ENCODE data around the gene DNAJB4.
A peak's percentile ranks its signal among the peaks of the same experiment; 100 is the strongest.
"Not testable (repeated sequence)": the region's sequence is repeated elsewhere in the genome, so short reads cannot be mapped to it uniquely, and the experiment has no call there.

Gene DNAJB4

DNA sequence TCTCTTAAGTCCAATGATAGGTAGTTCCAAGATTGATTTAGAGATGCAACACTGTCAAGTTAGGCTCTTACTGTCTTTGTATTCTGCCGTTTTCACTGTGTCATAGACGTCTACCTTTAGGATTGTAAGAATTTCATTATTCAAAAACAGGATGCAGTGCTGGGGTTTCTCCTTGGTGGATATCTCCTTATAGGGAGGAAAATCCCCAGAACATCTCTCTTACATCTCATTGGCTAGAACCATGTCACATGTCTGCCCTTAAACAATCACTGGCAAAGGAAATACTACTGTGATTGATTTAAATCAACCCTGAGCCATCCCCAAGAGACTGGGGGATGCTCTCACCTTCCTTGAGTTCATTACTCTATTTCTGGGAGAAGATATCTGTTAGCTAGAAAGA lies 15.0 kb upstream of the DNAJB4 start:
- no peak for FAIRE-seq

DNA sequence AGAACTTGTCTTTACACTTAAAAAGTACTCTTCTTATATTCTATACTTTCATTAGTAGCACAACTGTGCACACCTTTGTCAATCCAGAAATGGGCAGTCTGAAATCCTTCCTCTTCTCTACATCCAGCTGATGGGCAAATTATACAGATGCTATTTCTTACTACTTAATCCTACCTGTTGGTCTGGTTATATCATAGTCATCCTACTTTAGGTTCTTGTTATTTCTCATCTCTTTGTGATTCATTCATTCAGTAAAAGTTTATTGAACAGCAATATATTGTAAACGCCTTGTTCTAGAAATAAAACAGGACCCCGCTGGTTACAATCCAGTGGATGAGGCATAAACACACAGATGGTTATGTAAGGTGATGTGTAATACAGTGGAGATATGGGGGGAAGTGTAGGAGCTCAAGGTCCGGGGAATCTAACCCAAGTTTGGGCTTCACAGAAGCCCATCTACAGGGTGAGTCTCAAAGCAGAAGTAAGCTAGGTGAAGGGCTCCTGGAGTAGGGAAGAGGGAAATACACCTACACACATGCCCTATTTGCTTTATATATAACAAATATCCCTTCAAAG lies 14.0 kb upstream of the DNAJB4 start:
- FAIRE-seq (peak; percentile 76), DNase-seq (ENCODE audit: insufficient read length, low spot score) (no peak)

More for the DNA sequence above, 15.0 kb upstream of the DNAJB4 start:
- DNase-seq (ENCODE audit: insufficient read length, low spot score), result no peak

DNA sequence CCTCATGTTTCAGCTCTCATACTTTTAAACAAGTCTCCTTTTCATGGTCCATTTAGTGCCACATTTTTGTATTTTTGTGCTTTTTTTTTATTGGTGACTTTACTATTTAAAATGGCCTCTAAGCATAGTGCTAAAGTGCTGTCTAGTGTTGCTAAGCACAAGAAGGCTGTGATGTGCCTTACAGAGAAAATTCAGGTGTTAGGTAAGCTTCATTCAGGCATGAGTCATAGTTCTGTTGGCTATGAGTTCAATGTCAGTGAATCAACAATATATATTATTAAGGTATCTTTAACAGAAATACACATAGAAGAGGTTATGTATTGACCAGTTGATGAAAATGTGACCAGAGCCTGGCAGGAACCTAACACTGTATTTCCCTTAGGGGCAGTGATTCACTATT lies 13.1 kb upstream of the DNAJB4 start:
- FAIRE-seq (no peak), DNase-seq (ENCODE audit: insufficient read length, low spot score) (no peak)

DNA sequence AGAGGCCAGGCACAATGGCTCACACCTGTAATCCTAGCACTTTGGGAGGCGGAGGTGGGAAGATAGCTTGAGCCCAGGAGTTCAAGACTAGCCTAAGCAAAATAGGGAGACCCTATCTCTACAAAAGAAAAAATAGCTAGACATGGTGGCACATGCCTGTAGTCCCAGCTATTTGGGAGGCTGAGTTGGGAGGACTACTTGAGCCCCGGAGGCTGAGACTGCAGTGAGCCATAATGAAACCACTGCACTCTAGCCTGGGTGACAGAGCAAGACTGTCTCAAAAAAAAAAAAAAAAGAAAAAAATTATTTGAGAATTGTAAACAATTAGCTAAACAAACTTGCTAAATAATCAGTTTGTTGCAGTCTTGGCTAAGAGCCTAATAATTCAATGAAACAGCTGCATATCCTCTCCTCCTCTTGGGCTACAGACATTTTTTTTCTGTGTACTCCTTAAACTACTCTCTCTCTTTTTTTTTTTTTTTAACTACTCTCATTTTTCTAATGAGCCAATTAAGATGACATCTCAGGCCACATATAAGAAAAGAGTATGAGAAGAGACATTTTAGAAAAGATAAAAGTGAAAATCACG lies 10.5 kb upstream of the DNAJB4 start:
- no peak for FAIRE-seq
- no peak for DNase-seq (ENCODE audit: insufficient read length, low spot score)

DNA sequence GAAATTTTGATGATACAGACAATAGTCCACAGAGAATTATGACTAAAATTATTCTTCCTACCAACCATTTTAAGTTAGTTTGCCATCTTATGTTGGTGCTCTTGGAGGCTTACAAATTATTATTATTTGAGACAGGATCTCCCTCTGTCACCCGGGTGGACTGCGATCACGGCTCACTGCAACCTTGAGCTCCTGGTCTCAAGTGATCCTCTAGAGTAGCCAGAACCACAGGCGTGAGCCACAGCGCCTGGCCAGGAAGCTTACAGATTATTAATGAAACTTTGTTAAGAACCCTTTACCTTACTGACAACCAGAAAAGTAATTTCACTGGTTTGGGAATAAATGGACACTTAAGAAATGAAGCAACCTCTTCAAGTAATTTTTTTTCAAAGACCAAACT lies 8.0 kb upstream of the DNAJB4 start:
- DNase-seq (ENCODE audit: insufficient read length, low spot score) (no peak), FAIRE-seq (no peak)

DNA sequence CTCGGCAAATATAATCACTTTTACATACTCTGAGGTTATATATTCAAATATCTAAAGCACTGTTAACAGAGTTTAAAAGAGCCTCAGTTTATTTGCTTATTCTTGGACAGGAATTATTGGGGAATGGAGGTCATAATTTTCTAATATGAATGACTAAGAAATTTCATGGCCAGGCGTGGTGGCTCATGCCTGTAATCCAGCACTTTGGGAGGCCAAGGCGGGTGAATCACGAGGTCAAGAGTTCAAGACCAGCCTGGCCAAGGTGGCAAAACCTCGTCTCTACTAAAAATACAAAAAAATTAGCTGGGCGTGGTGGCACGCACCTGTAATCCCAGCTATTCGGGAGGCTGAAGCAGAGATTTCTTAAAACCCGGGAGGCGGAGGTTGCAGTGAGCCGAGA lies 4.2 kb upstream of the DNAJB4 start:
- DNase-seq (ENCODE audit: insufficient read length, low spot score); FAIRE-seq: not testable (repeated sequence)

DNA sequence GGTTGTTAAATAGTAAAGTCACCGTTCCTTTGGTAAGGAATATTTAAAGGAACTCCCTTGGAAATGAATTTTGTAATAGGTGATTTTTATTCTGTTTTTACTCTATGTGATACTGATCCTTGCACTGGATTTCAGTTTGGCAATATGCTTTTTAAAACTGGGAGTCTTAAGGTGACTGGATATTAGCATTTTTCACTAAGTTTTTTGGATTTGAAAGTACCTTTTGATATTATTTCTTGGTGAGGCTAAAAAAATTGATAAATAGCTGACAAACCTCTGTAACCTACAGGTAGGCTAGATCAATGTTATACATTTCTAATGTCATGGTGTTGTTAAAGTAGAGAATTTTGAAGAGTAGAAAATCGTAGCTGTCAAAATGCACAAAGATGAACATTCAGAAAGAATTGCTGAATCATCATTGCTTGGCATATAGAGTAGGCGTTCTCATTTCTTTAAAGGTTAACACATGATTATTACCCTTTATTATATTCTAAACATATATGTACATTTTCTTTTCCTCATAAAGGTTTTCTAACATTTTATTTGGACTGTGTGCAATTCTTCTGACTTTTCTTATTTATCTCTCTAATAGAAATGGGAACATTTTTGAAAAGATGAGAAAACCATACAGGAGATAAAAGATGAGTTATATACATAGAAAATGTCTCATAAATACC lies 1.5 kb upstream of the DNAJB4 start:
- DNase-seq (ENCODE audit: insufficient read length, low spot score), result no peak
- FAIRE-seq, result peak; percentile 82

DNA sequence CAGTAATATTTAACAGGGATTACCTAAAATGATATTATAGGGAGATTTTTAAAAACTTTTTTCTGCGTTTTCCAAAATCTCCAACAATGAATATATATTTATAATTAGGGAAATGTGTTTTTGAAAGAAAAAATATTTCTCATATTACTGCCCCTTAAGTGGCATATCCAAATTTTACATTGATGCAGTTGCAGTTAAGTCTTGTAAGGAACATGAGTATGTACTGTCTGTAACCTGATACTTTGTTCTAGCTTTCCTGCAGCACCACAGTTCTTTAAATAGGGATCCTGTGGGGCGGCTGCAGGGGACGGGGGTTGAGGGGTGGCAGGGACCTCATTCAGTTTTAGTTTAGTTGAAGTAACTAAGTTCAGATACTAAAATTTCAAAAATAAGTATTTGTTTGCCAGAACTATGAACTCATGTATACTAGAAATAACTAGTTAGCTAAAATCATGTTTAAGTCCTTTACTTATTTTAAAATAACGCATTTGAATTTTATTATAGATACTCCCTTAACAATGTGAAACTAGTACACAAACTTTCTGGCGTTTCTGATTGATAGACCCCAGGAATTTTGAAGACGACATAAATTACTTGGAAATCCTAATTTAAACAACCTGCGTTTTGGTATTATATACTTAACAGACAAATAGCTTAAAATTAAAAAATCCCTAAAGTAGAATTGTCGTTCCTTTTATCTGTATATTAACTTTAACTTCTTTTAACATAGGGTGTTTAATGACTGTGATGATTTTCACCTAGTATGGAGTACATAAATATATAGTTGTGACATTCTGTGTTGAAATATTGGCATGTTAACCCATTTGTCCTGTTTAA lies 639 bp upstream of the DNAJB4 start:
- DNase-seq (ENCODE audit: insufficient read length, low spot score), result peak; percentile 8
- no peak for FAIRE-seq

DNA sequence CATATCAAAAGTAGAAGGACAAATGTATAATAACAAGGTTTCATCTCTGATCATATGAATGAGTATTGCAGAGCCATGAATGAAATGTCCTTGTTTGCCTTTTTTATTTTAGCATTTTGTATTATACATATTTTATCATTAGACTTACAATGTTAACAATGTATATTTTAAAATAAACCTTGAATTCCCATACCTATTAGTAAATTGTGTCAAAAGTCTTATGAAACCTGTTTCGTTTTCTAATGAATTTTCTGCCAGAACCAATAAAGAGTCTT lies 646 bp downstream of the DNAJB4 start:
- peak; percentile 39 for FAIRE-seq
- no peak for DNase-seq (ENCODE audit: insufficient read length, low spot score)

DNA sequence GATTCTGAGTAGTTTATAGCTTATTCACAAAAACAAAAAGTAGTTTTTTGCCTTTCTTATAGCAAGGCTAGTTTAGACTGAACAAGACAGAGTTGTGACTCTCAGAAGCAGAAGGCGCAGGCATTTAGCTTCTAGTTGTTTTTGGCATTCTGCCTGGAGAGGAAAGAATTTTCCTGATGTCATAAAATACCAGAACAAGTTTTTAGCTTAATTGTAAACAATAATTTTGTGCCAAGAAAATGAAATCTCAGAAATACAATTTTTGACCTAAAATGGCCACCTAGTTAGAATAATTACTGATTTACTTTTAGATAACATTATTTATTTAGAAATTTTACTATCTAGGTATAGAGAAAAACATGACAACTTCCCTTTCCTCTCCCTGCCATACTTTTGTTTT lies 1.0 kb downstream of the DNAJB4 start:
- FAIRE-seq, result no peak
- no peak for DNase-seq (ENCODE audit: insufficient read length, low spot score)

DNA sequence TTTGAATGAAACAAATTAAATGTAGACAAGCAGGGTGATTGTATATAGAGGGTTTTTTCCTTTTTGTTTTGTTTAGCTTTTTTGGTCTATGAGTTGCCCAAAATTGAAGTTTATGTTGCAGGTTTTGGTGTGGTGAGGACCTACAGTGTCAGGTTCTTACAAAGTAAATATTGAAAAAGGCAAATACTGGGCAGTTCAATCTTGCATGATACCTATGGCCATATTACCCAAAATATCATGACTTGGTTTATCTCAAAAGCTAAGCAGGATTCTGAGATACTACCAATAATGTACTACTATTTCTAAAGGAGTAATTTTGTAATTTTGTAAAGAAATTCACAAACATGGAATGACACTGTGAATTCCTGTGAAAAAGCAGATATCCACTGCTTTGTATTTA lies 1.8 kb downstream of the DNAJB4 start:
- DNase-seq (ENCODE audit: insufficient read length, low spot score) (no peak), FAIRE-seq (peak; percentile 75)

DNA sequence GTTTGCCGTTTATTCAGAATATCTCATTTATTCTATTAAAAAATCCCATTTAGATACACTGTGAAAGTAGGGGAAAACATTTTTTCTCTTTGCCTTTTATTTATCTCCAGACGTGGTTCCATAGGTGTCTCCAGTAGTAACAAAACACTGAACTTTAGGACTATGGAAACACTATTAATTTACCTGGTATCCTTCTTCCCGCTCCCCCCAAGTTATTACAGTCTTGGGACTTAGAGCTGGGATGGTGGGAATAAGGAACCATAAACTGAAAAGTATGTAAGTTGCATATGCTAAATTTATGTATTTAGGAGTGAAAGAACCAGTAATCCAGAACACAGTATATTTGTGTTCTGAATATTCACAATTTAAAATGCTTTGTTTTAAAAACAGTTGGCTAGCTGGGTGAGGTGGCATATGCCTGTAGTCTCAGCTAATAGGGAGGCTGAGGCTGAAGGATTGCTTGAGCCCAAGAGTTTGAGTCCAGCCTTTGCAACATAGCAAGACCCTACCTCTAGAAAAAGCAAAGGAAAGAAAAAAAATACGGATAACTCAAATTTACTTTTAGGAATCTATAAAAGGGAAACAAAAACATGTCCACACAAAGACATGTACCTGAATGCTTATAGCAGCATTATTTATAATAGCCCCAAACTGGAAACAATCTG lies 3.1 kb downstream of the DNAJB4 start:
- no peak for FAIRE-seq
- no peak for DNase-seq (ENCODE audit: insufficient read length, low spot score)

DNA sequence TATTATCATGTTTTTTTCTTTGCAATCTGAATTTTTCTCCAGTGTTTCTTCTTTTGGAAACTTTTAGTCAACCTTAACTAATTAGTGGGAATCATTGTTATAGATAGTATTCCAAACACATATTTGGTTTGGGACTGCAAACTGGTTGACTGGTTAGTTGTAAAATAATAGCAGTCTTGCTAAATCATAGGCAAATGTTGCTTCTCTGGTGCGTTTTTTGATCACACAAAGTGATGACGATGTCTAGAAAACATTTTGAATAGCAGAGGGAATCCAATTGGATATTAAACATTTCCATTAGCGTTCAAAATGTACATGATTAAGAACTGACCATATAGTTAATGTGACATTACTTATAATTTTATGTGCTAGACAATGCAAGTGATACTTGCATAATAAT lies 4.5 kb downstream of the DNAJB4 start:
- no peak for FAIRE-seq
- DNase-seq (ENCODE audit: insufficient read length, low spot score), result no peak

DNA sequence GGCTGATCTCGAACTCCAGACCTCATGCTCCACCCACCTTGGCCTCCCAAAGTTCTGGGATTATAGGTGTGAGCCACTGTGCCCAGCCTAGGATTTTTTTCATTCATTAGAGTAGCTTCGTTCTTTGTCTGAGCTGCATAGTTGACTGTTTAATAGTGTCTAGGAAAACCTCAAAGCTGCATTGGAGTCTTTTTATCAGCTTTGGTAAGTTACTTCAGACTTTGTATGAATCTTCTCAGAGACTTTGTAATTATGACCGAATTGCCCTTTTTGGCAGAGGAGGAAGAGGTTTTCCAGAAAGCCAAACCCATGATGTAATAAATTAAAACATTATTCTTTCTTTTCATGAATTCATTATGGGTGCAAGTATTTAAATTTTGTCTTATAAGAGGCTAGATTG lies 5.1 kb downstream of the DNAJB4 start:
- FAIRE-seq, result no peak
- DNase-seq (ENCODE audit: insufficient read length, low spot score), result no peak

DNA sequence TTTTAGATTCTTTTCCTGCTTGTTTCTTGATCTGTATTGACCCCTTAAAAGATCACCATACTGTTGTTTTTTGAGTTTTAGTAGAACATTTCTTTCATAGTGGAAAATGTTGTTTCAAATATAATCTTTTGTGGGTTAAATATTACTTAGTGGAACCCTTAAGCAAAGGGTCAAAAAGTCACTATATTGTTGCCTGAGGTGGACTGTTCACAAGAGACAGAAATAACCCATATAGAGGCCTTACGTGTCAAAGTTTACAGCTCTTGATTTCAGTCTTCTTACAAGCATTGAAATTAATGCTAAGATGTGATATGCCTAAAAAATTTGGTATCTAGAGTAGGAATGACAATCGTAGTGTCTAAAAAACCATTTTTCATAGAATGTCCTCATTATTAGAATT lies 6.3 kb downstream of the DNAJB4 start:
- FAIRE-seq, result peak; percentile 11

DNA sequence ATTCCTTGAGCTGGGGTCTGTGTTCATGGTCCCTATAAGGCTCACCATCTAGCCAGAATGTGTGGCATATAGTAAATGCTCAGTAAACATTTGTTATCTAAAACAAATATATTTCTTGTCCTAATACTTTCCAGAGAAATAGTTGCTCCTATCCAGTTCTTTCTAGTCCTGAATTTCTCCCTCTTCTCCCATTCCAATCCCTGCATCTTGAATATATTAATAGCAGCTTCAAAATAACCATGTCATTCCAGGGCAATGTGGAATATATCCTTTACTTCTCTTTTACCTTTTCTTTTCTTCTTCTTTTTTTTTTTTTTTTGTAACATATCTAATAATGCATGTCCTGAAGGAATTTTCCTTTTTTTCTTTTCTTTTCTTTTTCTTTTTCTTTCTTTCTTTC lies 10.4 kb downstream of the DNAJB4 start:
- FAIRE-seq, result no peak

More for the DNA sequence above, 6.3 kb downstream of the DNAJB4 start:
- DNase-seq (ENCODE audit: insufficient read length, low spot score), result no peak

DNA sequence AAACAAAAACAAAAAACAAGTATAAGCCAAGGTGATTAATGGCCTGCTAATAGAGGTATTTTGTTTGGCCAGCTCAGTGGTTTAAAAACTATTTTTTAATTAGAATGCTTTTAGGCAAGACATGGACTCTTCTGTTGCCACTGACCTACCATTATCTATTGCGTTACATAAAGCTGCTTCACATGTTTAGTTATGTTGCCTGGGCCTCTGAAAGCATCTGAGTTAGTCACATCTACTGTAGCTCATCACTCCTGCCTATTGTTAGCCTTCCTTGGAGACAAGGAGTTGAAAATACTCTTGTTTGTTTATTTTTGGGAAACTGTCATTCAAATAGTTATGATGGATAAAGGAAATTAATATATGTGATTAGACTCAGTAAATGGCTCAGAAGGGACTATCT lies 14.3 kb downstream of the DNAJB4 start:
- no peak for DNase-seq (ENCODE audit: insufficient read length, low spot score)
- FAIRE-seq, result no peak

More for the DNA sequence above, 10.4 kb downstream of the DNAJB4 start:
- DNase-seq (ENCODE audit: insufficient read length, low spot score), result no peak

DNA sequence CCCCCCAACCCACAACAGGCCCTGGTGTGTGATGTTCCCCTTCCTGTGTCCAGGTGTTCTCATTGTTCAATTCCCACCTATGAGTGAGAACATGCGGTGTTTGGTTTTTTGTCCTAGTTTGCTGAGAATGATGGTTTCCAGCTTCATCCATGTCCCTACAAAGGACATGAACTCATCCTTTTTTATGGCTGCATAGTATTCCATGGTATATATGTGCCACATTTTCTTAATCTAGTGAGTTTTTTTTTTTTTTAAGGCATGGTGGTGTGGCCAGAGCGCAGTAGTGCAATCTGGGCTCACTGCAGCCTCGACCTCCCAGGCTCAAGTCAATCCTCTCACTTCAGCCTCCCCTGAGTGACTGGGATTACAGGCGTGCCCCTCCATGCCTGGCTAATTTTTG lies 16.4 kb downstream of the DNAJB4 start:
- not testable (repeated sequence) for DNase-seq (ENCODE audit: insufficient read length, low spot score); FAIRE-seq

DNA sequence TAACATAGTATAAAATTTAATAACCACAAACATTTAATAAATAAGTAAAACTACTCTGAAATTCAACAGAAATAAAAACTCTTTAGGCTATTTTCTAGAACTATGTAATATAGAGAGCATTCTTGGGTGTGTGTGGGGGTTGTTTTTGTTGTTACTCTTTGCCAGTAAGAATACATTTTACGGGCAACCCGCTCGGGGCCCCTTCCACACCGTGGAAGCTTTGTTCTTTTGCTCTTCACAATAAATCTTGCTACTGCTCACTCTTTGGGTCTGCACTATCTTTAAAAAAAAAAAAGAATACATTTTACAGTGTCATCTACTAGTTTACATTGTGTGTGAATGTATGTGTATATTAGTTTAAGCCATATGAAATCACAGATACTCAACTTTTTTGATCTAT lies 25.1 kb downstream of the DNAJB4 start:
- FAIRE-seq (no peak), DNase-seq (ENCODE audit: insufficient read length, low spot score) (no peak)

DNA sequence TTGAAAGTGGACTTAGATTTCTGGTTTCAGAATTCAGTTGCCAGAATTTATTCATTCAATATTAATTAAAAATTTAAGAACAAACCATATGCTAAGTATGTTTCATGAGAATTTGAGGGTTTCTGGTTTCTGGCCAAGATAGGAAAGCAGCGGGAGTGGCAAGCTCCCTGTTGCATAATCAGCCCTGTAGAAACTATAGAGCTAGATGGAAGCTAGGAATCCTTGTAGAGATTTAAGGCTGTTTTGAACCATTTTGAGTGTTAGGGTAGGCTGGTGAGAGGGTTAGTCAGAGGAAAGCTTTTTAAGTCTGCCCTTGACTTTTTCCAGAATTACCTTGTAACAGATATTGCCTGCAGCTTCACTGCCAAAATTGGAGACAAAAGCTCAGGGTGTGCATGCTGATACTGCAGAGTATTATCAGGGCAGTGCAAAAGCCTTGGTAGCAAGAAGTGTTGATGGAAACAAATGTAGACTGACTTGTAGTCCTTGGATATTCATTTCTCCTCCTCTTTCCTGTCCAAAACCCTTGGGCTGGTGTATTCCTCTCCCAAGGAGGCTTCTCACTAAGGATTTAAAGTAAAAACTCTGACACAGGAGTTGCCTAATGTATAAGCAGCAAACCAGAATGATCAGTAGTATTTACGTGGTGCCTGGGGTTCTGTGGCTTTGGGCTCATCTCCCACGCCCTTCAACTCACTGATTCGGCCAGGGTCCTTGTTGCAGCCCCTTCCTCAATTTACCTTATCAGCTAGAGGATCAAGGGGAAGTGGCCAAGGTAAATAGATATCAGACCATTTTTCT lies 28.5 kb downstream of the DNAJB4 start:
- DNase-seq (ENCODE audit: insufficient read length, low spot score), result no peak
- no peak for FAIRE-seq

Data from GM19239 (cell line).